GM20000 (cell line): ENCODE measurements around the gene MAVS.

ENCODE experiments used
- DNase-seq: peaks from one replicate; pipeline ENCODE4 v3.0.0; 2012; ENCODE audit warnings: low spot score
- TF ChIP-seq, protein P1 (sequence below): IDR thresholded peaks from 2 replicates; pipeline ENCODE4 v1.5.1; 2012; ENCODE audit warnings: mild to moderate bottlenecking, control low read depth; ENCODE audit errors: extremely low read depth, missing control alignments

The MAVS gene

DNA sequence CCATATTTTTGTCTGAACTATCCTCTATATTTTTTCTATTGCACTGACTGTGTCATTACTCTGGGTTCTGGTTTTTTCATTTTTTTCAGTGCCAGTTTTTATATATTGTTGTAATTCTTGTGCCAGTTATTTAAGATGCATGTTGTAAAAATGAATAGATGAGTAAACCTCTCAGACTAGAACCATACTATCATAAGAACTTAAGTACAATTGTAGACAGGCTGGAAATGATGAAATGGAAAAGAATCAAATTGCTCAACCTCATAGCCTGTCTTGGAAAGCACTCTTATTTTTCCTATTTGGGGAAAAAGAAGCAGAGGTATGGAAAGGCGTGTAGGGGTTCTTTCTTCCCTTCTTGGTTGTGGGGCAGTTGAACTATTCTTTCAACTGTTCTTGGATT is 72.7 kb downstream of the MAVS start:
- DNase-seq, result no peak
- TF ChIP-seq, protein P1, sequence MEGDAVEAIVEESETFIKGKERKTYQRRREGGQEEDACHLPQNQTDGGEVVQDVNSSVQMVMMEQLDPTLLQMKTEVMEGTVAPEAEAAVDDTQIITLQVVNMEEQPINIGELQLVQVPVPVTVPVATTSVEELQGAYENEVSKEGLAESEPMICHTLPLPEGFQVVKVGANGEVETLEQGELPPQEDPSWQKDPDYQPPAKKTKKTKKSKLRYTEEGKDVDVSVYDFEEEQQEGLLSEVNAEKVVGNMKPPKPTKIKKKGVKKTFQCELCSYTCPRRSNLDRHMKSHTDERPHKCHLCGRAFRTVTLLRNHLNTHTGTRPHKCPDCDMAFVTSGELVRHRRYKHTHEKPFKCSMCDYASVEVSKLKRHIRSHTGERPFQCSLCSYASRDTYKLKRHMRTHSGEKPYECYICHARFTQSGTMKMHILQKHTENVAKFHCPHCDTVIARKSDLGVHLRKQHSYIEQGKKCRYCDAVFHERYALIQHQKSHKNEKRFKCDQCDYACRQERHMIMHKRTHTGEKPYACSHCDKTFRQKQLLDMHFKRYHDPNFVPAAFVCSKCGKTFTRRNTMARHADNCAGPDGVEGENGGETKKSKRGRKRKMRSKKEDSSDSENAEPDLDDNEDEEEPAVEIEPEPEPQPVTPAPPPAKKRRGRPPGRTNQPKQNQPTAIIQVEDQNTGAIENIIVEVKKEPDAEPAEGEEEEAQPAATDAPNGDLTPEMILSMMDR, result no peak

DNA sequence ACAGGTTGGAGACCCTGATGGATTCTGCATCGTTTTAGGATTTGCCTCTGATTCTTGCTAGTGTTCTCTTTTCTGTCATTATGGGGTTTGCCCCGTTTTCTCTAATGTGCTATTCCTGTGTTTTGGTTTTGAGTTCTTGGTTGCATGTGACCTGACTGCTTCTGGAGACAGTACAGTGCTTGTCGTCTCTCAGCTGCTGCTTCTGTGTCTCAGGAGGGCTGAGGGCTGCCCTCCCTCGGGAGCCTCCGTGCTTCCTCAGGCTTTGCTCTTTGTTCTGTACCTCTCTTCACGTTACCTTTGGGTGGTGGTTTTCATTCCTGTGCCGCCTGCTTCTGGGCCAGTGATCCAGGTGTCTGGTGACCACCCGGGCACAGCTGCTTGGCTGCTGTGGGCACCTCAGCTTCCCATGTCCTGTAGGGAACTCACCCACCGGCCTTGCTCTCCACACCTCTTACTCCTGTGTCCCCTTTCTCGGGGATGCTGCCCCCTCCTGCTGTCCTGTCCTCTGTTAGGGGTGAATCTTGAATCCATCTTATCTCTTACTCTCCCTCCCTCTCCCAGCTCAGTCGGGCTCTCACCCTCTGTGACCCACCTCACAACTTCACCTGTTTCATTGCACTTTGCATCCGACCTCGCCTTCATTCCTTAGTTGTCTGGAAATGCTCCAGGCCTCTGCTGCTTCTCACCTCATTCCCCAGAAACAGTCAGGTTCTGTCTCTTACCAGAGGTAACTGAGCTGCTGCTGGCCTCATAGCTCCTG is 75.8 kb downstream of the MAVS start:
- DNase-seq, result no peak
- TF ChIP-seq, protein P1, result no peak

GRCh38 chr20:3922983-3923339 is 76.3 kb downstream of the MAVS start:
- DNase-seq, result no peak
- TF ChIP-seq, protein P1, result no peak

- no peak for DNase-seq
- TF ChIP-seq, protein P1, result no peak
Measured at GRCh38 chr20:3923818-3924217, 77.2 kb downstream of the MAVS start.

DNA sequence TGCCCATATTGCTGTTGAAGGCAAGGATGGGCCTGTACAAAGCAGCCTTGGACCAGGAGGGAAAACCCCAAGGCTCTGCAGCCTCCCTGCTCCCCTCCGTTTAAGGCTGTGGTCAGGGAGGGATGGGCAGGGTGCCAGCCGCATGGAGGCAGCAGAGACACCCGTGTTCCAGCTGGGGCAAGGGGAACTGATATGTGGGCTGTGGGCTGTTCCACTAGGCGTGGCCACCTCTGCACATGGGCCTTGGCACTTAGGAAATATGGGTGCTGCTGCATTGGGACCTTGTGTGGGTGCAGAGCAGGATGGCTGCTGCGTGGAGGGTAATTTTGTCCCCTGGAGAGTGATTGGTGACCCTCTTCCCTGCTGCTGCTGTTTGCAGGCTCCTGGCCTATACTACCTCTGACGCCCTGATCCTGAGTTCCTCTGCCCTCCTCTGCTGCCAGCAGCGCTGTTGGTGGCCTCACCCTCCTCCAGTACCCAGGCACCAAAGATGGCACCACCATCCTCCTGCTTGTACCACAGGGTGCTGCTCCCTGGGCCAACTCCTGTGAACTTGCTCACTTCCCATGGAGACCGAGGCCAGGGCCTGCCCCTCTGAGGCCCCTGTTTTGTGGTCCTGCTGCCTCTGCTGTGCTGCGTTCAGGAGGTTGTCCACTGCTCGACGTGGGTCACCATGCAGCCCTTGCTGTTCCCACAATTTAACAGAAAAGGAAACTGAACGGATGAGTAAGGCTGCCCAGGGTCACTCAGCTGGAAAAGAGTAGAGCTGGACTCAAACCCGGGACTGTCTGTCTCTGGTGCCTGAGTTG is 77.9 kb downstream of the MAVS start:
- DNase-seq, result no peak
- TF ChIP-seq, protein P1, result no peak

- no peak for DNase-seq
- TF ChIP-seq, protein P1, result no peak
Measured at GRCh38 chr20:3925113-3925695, 78.6 kb downstream of the MAVS start.
